DOHH2 (cell line): Measurements from ENCODE around the gene GALNT2.

Experiments used
- H3F3A ChIP-seq: fragments of 200-600 bp; sonication (generic), shearing (Covaris generic); 2 replicates; pipeline ENCODE4 v1.6.0; 2016; ENCODE audit warnings: antibody characterized with exemption, mild to moderate bottlenecking; ENCODE audit not compliant: control insufficient read depth, insufficient read depth
- H3K27ac ChIP-seq: fragments of 200-600 bp; sonication (generic); 2 replicates; pipeline ENCODE4 v1.5.1; 2014; ENCODE audit warnings: low read depth, mild to moderate bottlenecking, low read length, moderate library complexity
- H3K27me3 ChIP-seq: fragments of 200-600 bp; sonication (generic); 2 replicates; pipeline ENCODE4 v1.6.1; 2014; ENCODE audit warnings: mild to moderate bottlenecking, low read length, mixed read lengths; ENCODE audit not compliant: control insufficient read depth
- H3K36me3 ChIP-seq: fragments of 200-600 bp; sonication (generic); 2 replicates; pipeline ENCODE4 v1.6.1; 2014; ENCODE audit warnings: mild to moderate bottlenecking, low read length, moderate library complexity, mixed read lengths; ENCODE audit not compliant: control insufficient read depth
- H3K4me1 ChIP-seq: fragments of 200-600 bp; sonication (generic); 2 replicates; pipeline ENCODE4 v1.6.1; 2014; ENCODE audit warnings: mild to moderate bottlenecking, low read length, mixed read lengths; ENCODE audit not compliant: control insufficient read depth
- H3K4me2 ChIP-seq: fragments of 200-600 bp; sonication (generic); 2 replicates; pipeline ENCODE4 v1.6.0; 2014; ENCODE audit warnings: mild to moderate bottlenecking, low read length, moderate library complexity
- H3K4me3 ChIP-seq: fragments of 200-600 bp; sonication (generic); 2 replicates; pipeline ENCODE4 v1.5.1; 2014; ENCODE audit warnings: mild to moderate bottlenecking, low read length, mixed read lengths
- H3K79me2 ChIP-seq: fragments of 200-600 bp; sonication (generic); 2 replicates; pipeline ENCODE4 v1.6.1; 2014; ENCODE audit warnings: mild to moderate bottlenecking, low read length, mixed read lengths; ENCODE audit not compliant: control insufficient read depth
- H3K9me2 ChIP-seq: fragments of 200-600 bp; sonication (generic); replicated peaks from 2 replicates; pipeline ENCODE4 v1.6.1; 2014; ENCODE audit warnings: mild to moderate bottlenecking, low read length, mixed read lengths; ENCODE audit not compliant: control insufficient read depth
- H3K9me3 ChIP-seq: fragments of 200-600 bp; sonication (generic); 2 replicates; pipeline ENCODE4 v1.6.1; 2014; ENCODE audit warnings: antibody characterized with exemption, low read length, mixed read lengths; ENCODE audit not compliant: control insufficient read depth, insufficient read depth
- H4K20me1 ChIP-seq: fragments of 200-600 bp; sonication (generic); 2 replicates; pipeline ENCODE4 v1.6.0; 2014; ENCODE audit warnings: low read depth, mild to moderate bottlenecking, antibody characterized with exemption, low read length, moderate library complexity; ENCODE audit not compliant: control insufficient read depth, insufficient read depth
- CTCF ChIP-seq: fragments of 200-600 bp; sonication (generic); IDR thresholded peaks from one replicate; pipeline ENCODE4 v1.5.1; 2014; ENCODE audit warnings: antibody characterized with exemption, mild to moderate bottlenecking, low read depth, low read length; ENCODE audit not compliant: poor library complexity, severe bottlenecking
- EZH2phosphoT487 ChIP-seq: fragments of 200-600 bp; sonication (generic); IDR thresholded peaks from 2 replicates; pipeline ENCODE4 v1.6.1; 2017; ENCODE audit warnings: borderline replicate concordance, mild to moderate bottlenecking, antibody characterized with exemption, low read length, moderate library complexity, mixed read lengths

GALNT2 gene

GRCh38 chr1:230230273-230230672, 163.2 kb downstream of the GALNT2 start:
- H3K4me1 ChIP-seq, result peaks cover 4% of the 10 kb centered on the region; the same call in 1 of the 2 replicates
- no peaks in the 10 kb centered on the region for H3K9me2 ChIP-seq
- no peaks in the 10 kb centered on the region for H3F3A ChIP-seq
- no peaks in the 10 kb centered on the region for H4K20me1 ChIP-seq
- H3K27ac ChIP-seq, result no peak overlapping the region
- H3K36me3 ChIP-seq, result no peaks in the 10 kb centered on the region
- no peaks in the 10 kb centered on the region for H3K9me3 ChIP-seq
- H3K27me3 ChIP-seq, result no peaks in the 10 kb centered on the region
- H3K4me3 ChIP-seq, result no peak overlapping the region
- no peak overlapping the region for H3K4me2 ChIP-seq
- no peaks in the 10 kb centered on the region for H3K79me2 ChIP-seq
- TF ChIP-seq CTCF, result no peak

- no peaks in the 10 kb centered on the region for H3K36me3 ChIP-seq
- H3K9me2 ChIP-seq, result no peaks in the 10 kb centered on the region
- H3K27me3 ChIP-seq, result no peaks in the 10 kb centered on the region
- H3F3A ChIP-seq, result no peaks in the 10 kb centered on the region
- no peak overlapping the region for H3K27ac ChIP-seq
- no peak overlapping the region for H3K4me3 ChIP-seq
- no peak overlapping the region for H3K4me2 ChIP-seq
- no peaks in the 10 kb centered on the region for H3K9me3 ChIP-seq
- peaks cover 4% of the 10 kb centered on the region; the same call in 1 of the 2 replicates for H3K4me1 ChIP-seq
- no peaks in the 10 kb centered on the region for H3K79me2 ChIP-seq
- no peaks in the 10 kb centered on the region for H4K20me1 ChIP-seq
- TF ChIP-seq EZH2phosphoT487, result no peak
- no peak for TF ChIP-seq CTCF
Measured at GRCh38 chr1:230230948-230231773, 164.1 kb downstream of the GALNT2 start.

GRCh38 chr1:230231774-230232145, 164.7 kb downstream of the GALNT2 start:
- Histone ChIP-seq H4K20me1 (no peaks in the 10 kb centered on the region), H3K9me2 (no peaks in the 10 kb centered on the region), H3K27ac (no peak overlapping the region), H3K27me3 (no peaks in the 10 kb centered on the region), H3K79me2 (no peaks in the 10 kb centered on the region), H3K9me3 (no peaks in the 10 kb centered on the region), H3F3A (no peaks in the 10 kb centered on the region), H3K4me3 (no peak overlapping the region), H3K4me2 (no peak overlapping the region), H3K36me3 (no peaks in the 10 kb centered on the region; the same call in 1 of the 2 replicates), H3K4me1 (peaks cover 4% of the 10 kb centered on the region; the same call in 1 of the 2 replicates)
- TF ChIP-seq CTCF (no peak), EZH2phosphoT487 (no peak)
